ENCODE data around the gene HECTD3. TPM values are rescaled to one million over a fixed set of nuclear protein-coding genes. Genes with fewer than 3 reads are reported as not detected.
A peak's percentile ranks its signal among the peaks of the same experiment; 100 is the strongest.

Gene HECTD3
- total and polyA plus RNA-seq, 2 of the 4 experiments (the other 2 are of a cell fraction) = 12.2 to 39.5 TPM

DNA sequence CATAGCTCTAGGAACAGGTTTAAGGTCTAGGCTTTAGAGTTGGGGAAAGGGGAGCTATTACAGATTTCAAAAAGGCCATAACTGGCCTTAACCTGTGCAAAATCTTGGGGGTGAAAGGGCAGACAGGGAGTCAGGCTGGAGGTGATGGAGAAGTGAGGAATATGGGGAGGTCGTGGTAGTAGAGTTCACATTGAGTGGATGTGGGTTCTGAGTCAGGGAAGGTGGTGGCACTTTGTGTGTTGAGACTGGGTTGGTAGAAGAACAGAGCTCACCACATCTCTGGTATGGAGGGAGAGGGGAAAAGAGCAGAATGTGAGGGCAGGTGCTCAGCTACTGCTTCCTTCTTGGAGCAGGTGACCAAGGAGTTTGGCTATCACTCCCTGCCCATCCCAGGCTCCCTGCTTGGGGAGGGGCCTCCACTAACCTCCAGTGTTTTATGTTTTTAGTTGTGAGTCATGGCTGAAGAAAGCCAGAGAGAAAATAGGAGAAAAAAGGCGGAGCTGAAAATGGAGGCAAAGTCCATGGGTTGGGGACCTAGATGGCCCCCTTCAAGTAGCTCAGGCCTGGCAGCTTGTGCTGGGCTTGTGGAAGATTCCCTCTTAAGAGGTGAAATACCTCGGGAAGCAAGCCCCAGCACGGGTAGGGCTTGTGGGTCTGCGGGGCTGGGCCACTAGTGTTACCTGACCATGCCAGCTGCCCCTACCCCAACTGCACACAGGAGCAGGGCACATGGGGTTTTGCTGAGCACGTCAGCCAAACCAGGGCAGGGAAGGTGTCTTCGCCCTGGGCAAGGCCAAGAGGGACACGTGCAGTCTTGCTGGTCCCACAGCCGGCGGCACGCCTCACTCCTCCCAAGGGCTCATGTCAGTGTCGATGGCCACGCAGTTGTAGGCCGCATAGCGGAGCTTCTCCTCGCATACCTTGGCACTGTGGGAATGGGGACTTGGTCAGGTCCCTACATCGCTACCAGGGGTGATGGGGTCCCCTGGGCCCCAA is 8.2 kb downstream of the HECTD3 start:
- ATAC-seq (ENCODE audit: low read depth) = no peak
- no peak overlapping the region for H3K27ac ChIP-seq (ENCODE audit: insufficient read depth, low read length)
- no peaks in the 10 kb centered on the region for H4K20me1 ChIP-seq (ENCODE audit: insufficient read depth, low read length)
- H3K9me3 ChIP-seq (ENCODE audit: control insufficient read depth, insufficient read depth, low read length) = no peaks in the 10 kb centered on the region
- H2AK9ac ChIP-seq (replicated peaks; ENCODE audit: low read depth, low read length, poor library complexity) = no peak overlapping the region
- H3K36me3 ChIP-seq (ENCODE audit: control insufficient read depth, insufficient read depth, low read length) = peaks cover 54% of the 10 kb centered on the region
- no peak overlapping the region for H2AFZ ChIP-seq (replicated peaks; ENCODE audit: low read length, poor library complexity)
- H3K18ac ChIP-seq (ENCODE audit: low read depth, low read length) = no peak overlapping the region
- no peak overlapping the region for H3K23ac ChIP-seq (ENCODE audit: low read depth, low read length)
- ChIA-PET POLR2A (ENCODE audit: unreplicated experiment) (interaction anchor here (0.5 kb wide), 1 partner anchor 300 kb away, joined by 6 read pairs; no protein-coding TSS in a partner anchor), CTCF (no interaction called here)
- no peak overlapping the region for H3K4me2 ChIP-seq (ENCODE audit: low read depth, low read length)
- no peak overlapping the region for H2BK120ac ChIP-seq (ENCODE audit: low read depth, low read length)
- H3K4ac ChIP-seq (ENCODE audit: low read depth, low read length) = no peak overlapping the region
- H3K4me3 ChIP-seq (ENCODE audit: insufficient read depth, low read depth, low read length) = no peak overlapping the region
- H2BK5ac ChIP-seq (ENCODE audit: low read depth, low read length, poor library complexity, severe bottlenecking) = no peak overlapping the region
- H4K8ac ChIP-seq (ENCODE audit: low read depth in 2 of 2, low read length in 2 of 2) = no peak overlapping the region
- no peak overlapping the region for H4K91ac ChIP-seq (ENCODE audit: insufficient read depth, low read depth, low read length)
- dilution Hi-C loops (cut with HindIII; ENCODE audit: low sequenced_read_pairs, unreplicated experiment) = no loop called here
- in situ Hi-C loops (cut with MboI; ENCODE audit: low sequenced_read_pairs) = no loop called here
- BruUV-seq (replicated peaks) = TSS peak; percentile 63
- intact Hi-C loops (cut with micrococcal nuclease) = no loop called here
- H3K9ac ChIP-seq (ENCODE audit: low read depth, low read length) = no peak overlapping the region
- WGBS, 2 experiments (ENCODE audit: extremely low coverage in 2 of 2, insufficient read length in 1 of 2) = 100% methylated on average over 8 of the region's 17 CpGs; no CpG with 5 or more reads in 1 of the 2 experiments
- H3K4me1 ChIP-seq (ENCODE audit: control insufficient read depth, insufficient read depth, low read length) = no peaks in the 10 kb centered on the region
- no peak overlapping the region for H2AK5ac ChIP-seq (ENCODE audit: low read depth, low read length)
- H3K79me1 ChIP-seq (ENCODE audit: low read depth in 1 of 2, low read length in 2 of 2) = no peaks in the 10 kb centered on the region
- no peaks in the 10 kb centered on the region for H3K27me3 ChIP-seq (ENCODE audit: control insufficient read depth, insufficient read depth, low read length)
- 0 out of 2 replicates have a peak, but pooled peaks cover 3% of the 10 kb centered on the region for H3K9me1 ChIP-seq (ENCODE audit: insufficient read depth, low read length)
- no peak for DNase-seq
- H2BK15ac ChIP-seq (ENCODE audit: low read depth, low read length) = no peak overlapping the region
- H3K56ac ChIP-seq (ENCODE audit: extremely low read depth, insufficient read depth, low read length) = no peak overlapping the region
- H3K14ac ChIP-seq (replicated peaks; ENCODE audit: low read depth, low read length) = no peak overlapping the region
- no peak overlapping the region for H4K5ac ChIP-seq (ENCODE audit: low read depth, low read length)
- H2BK20ac ChIP-seq (ENCODE audit: low read depth, low read length) = no peak overlapping the region
- TF ChIP-seq, protein P1, sequence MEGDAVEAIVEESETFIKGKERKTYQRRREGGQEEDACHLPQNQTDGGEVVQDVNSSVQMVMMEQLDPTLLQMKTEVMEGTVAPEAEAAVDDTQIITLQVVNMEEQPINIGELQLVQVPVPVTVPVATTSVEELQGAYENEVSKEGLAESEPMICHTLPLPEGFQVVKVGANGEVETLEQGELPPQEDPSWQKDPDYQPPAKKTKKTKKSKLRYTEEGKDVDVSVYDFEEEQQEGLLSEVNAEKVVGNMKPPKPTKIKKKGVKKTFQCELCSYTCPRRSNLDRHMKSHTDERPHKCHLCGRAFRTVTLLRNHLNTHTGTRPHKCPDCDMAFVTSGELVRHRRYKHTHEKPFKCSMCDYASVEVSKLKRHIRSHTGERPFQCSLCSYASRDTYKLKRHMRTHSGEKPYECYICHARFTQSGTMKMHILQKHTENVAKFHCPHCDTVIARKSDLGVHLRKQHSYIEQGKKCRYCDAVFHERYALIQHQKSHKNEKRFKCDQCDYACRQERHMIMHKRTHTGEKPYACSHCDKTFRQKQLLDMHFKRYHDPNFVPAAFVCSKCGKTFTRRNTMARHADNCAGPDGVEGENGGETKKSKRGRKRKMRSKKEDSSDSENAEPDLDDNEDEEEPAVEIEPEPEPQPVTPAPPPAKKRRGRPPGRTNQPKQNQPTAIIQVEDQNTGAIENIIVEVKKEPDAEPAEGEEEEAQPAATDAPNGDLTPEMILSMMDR (conservative IDR thresholded peaks at IDR 0.05; ENCODE audit: low read depth, low read length) = no peak
- TF ChIP-seq NFE2L2 (IDR thresholded peaks at IDR 0.05; ENCODE audit: low read depth, low read length) (no peak), MXI1 (IDR thresholded peaks at IDR 0.05; ENCODE audit: borderline replicate concordance, low read depth, low read length) (no peak), RAD21 (IDR thresholded peaks at IDR 0.05; ENCODE audit: low read length) (no peak), MAZ (IDR thresholded peaks at IDR 0.05; ENCODE audit: borderline replicate concordance, low read depth, low read length) (no peak), POLR2A (IDR thresholded peaks at IDR 0.05; ENCODE audit: low read depth, low read length) (no peak), CHD1 (IDR thresholded peaks at IDR 0.05; ENCODE audit: low read depth, low read length) (no peak), FOS (IDR thresholded peaks at IDR 0.05; ENCODE audit: low read depth, low read length) (no peak), RFX5 (IDR thresholded peaks at IDR 0.05; ENCODE audit: low read depth, low read length) (no peak), MAFK (IDR thresholded peaks at IDR 0.05; ENCODE audit: low read depth, low read length) (no peak), SMC3 (IDR thresholded peaks at IDR 0.05; ENCODE audit: low read depth, low read length) (no peak), USF2 (IDR thresholded peaks at IDR 0.05; ENCODE audit: low read depth, low read length) (no peak), BHLHE40 (IDR thresholded peaks at IDR 0.05; ENCODE audit: low read depth, low read length) (no peak)
- TF ChIP-seq, protein P2, sequence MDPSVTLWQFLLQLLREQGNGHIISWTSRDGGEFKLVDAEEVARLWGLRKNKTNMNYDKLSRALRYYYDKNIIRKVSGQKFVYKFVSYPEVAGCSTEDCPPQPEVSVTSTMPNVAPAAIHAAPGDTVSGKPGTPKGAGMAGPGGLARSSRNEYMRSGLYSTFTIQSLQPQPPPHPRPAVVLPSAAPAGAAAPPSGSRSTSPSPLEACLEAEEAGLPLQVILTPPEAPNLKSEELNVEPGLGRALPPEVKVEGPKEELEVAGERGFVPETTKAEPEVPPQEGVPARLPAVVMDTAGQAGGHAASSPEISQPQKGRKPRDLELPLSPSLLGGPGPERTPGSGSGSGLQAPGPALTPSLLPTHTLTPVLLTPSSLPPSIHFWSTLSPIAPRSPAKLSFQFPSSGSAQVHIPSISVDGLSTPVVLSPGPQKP (IDR thresholded peaks at IDR 0.05; ENCODE audit: borderline replicate concordance, low read depth, low read length) = no peak

Measured in IMR-90 (cell line).